HG03045 (cell line): Measurements from ENCODE around the gene WDR13.
A peak's percentile ranks its signal among the peaks of the same experiment; 100 is the strongest.
"Not testable (repeated sequence)": the region's sequence is repeated elsewhere in the genome, so short reads cannot be mapped to it uniquely, and the experiment has no call there.

Source experiments
- ATAC-seq: cut with Tn5 transposase; IDR thresholded peaks from one replicate; pipeline ENCODE4 v1.9.1; 2021; ENCODE audit warnings: mild to moderate bottlenecking, moderate library complexity; ENCODE audit not compliant: unreplicated experiment

WDR13 gene

GRCh38 chrX:48597353-48598264, at the start of gene WDR13:
WDR13 (plus strand) TSS chrX:48597492; CDS start chrX:48597997, 505 bp downstream.
- ATAC-seq: peak; percentile 74

DNA sequence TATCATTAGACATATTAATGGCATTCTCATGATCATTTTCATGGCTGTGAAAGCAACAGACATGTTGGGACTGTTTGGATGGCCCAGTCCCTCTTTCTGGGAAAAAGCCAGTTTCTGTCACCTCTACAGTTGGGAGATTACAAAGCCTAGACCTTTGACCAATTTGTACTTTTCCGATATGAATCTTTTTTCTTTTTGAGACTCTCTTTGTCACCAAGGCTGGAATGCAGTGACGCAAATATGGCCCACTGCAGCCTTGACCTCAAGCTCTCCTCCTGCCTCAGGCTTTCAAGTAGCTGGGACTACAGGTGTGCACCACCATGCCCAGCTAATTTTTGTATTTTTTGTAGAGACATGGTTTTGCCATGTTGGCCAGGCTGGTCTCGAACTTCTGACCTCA, 48.4 kb upstream of the WDR13 start:
- no peak for ATAC-seq

- not testable (repeated sequence) for ATAC-seq
These were observed 41.5 kb upstream of the WDR13 start for GRCh38 chrX:48555731-48556325.

- no peak for ATAC-seq
These were observed 39.0 kb upstream of the WDR13 start for GRCh38 chrX:48558271-48558670.

DNA sequence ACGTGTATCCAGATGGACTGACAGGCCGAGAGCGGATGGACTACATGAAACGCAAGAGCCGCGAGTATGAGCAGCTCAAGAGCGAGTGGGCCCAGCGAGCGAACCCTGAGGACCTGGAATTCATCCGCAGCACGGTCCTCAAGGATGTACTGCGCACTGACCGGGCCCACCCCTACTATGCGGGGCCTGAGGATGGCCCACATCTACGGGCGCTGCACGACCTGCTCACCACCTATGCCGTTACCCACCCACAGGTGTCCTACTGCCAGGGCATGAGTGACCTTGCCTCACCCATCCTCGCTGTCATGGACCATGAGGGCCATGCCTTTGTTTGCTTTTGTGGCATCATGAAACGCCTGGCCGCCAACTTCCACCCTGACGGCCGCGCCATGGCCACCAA, 37.7 kb upstream of the WDR13 start:
- no peak for ATAC-seq

DNA sequence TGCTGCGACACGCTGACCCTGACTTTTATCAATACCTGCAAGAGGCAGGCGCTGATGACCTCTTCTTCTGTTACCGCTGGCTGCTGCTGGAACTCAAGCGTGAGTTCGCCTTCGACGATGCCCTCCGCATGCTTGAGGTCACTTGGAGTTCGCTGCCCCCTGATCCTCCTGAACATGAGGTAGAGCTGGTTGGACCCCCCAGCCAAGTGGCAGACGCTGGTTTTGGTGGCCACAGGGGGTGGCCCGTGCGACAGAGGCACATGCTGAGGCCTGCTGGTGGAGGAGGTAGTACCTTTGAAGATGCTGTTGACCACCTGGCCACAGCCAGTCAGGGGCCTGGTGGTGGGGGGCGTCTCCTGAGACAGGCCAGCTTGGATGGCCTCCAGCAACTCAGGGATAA, 37.2 kb upstream of the WDR13 start:
- no peak for ATAC-seq

DNA sequence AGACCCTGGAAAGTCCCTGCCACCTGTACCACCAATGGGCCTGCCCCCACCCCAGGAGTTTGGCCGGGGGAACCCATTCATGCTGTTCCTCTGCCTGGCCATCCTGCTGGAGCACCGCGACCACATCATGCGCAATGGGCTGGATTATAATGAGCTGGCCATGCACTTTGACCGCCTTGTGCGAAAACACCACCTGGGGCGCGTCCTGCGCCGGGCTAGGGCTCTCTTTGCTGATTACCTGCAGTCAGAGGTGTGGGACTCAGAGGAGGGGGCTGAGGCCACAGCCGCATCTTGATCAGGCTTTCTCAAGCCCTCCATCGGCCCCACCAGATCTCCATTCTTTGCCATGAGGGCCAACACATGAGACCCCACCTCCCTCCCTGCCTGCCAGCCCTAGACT, 36.6 kb upstream of the WDR13 start:
- ATAC-seq: no peak

DNA sequence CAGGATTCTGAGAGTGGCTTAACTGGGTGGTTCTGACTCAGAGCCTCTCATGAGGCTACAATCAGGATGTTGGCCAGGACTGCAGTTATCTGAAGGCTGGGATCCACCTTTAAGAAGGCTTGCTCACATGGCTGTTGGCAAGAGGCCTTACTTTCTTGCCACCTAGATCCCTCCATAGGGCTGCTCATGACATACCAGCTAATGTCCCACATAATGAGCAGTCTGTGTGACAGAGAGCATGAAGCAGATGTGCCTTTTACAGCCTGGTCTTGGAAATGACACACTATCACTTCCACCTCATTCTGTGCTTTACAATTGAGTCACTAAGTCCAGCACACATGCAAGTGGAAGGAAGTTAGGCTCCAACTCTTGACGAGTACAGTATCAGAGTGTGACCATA, 27.3 kb upstream of the WDR13 start:
- ATAC-seq: no peak

DNA sequence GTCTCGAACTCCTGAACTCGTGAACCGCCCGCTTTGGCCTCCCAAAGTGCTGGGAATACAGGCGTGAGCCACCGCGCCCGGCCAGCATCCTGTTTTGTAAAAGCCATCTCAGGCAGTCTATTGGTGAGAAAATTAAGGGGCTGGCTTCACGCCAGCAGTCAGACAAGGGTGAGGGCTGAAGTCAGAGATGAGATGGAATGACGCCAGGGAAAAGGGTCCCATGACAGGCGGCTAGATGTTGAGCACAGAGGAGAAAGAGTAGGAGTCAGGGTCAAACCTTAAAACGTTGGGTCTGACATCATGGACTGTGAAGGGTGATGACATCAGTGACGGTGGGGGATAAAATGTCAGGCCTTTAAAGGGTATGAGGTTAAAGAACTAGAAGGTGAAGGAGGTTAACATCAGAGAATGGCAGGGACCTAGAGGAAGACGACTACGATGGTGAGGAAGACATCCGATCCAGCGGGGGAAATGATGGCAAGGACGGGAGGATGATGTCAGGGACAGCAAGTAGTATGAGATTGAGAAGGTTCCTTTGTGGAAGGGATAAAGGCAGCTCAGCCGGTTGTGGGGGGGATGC, 23.5 kb upstream of the WDR13 start:
- ATAC-seq: no peak

GRCh38 chrX:48574270-48575266, 22.7 kb upstream of the WDR13 start, which contains the start of gene RBM3:
RBM3 (plus strand) TSS chrX:48574484; CDS start chrX:48575181, 697 bp downstream.
- ATAC-seq: peak; percentile 89

- no peak for ATAC-seq
These were observed 21.6 kb upstream of the WDR13 start for GRCh38 chrX:48575642-48576041.

GRCh38 chrX:48576108-48576507, 21.2 kb upstream of the WDR13 start:
- no peak for ATAC-seq

- ATAC-seq: no peak
These were observed 18.6 kb upstream of the WDR13 start for GRCh38 chrX:48578661-48579128.

DNA sequence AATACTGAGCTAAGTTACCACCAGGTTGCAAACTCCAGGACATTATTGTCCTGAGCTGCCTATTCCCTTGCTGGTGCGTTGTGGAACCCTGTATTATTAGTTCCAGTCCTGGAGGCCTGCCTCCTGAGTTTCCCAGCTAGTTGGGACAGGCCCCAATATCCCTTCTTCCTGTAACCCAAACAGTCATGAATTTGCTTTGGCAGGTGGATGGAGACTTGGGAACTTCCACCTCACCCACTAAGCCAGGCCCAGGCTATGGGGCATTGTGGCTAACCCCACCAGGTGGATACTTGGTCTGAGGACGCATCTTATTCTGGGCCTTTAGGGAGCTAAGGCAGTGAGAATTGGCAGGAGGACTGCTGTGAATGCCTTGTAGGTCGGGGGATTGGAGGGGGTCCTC, 18.0 kb upstream of the WDR13 start:
- no peak for ATAC-seq

DNA sequence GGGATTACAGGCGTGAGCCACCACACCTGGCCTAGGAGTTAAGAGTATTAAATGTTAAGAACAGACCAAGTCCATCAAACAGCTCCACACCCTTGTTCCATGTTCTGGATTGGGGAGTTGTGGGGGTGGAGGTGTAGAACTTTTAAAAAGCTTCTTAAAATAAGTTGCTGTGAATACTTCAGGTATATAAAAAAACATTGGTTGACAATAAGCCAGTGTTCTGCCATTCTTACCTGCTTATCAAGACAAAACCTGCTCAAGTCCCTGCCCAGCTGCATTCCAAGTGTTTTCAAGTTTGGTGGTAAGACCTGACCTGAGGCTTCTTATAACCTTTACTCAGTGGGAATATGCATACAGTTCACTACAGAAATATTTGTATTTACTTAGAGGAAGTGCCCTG, 16.6 kb upstream of the WDR13 start:
- ATAC-seq: no peak

GRCh38 chrX:48584698-48585097, 12.6 kb upstream of the WDR13 start:
- no peak for ATAC-seq

GRCh38 chrX:48589482-48590162, 7.7 kb upstream of the WDR13 start:
- ATAC-seq: no peak

GRCh38 chrX:48590203-48591103, 6.8 kb upstream of the WDR13 start:
- ATAC-seq: no peak

- no peak for ATAC-seq
These were observed 6.0 kb upstream of the WDR13 start for GRCh38 chrX:48591255-48591791.
